GM19463 (cell line): ENCODE results near the gene CFHR1.
A peak's percentile ranks its signal among the peaks of the same experiment; 100 is the strongest.
"Not testable (repeated sequence)": the region's sequence is repeated elsewhere in the genome, so short reads cannot be mapped to it uniquely, and the experiment has no call there.

Experiments used
- ATAC-seq: cut with Tn5 transposase; IDR thresholded peaks from one replicate; pipeline ENCODE4 v1.9.1; 2021; ENCODE audit warnings: mild to moderate bottlenecking, moderate library complexity; ENCODE audit not compliant: unreplicated experiment

The CFHR1 gene

GRCh38 chr1:196819531-196819930 is at the start of gene CFHR1:
Gene CFHR1, plus strand, starts transcription at chr1:196819731. Its CDS starts 114 bp downstream, at chr1:196819845.
- not testable (repeated sequence) for ATAC-seq

DNA sequence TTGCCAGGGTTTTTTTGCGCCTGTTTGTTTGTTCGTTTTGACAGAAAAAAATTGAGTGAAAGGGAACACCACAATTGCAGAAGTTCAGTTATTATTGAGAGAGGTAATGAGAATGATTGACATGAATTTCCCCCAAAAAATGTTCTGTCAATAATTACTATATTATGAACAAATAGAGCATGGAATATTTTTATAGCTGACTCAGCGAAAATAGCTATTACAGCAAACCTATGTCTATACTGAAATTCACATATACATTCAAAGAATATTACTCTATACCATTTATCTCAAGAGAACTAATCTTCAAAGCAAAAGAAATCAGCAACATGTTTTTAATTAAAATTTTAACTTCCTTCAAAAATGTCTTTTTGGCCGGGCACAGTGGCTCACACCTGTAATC is 49.7 kb upstream of the CFHR1 start:
- ATAC-seq = not testable (repeated sequence)

DNA sequence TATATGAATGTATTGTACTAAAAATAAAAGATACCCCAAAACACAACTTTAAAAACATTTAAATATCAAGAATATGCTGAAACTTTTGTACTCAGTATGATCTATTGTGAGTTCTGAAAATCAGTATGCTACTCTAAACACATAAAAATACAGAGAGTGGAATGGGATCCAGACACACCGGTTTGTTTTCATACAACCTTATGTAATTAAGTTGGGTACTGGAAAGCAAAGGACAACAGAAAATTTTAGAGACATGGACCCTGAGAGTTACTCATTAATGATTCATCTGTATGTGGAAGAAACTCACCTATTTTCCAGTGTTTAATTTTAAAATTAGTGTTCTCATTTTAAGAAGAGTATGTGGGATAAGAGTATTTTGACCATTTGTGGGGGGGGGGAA is 45.8 kb upstream of the CFHR1 start:
- no peak for ATAC-seq

DNA sequence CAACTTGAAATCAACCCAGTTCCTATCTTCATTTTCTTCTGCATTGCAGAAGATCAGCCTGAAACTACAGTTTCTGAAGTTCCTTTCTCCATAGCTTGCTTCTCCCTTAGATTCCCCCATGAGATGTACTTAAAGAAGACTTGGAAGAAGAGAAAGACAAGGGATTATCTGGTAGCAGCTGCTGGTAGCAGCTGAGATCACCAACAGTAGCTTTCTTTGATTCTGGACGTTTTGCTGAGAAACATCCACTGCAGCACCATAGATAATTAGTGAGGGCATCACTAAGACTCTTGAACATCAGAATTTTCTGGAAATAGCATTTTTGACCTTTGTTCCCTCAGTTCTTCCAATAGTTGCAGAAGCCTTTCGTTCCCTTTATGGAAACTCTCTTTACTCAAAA is 45.4 kb upstream of the CFHR1 start:
- ATAC-seq = no peak

GRCh38 chr1:196774603-196775002 is 44.9 kb upstream of the CFHR1 start, which contains the start of gene CFHR3:
Gene CFHR3, plus strand, starts transcription at chr1:196774840. Its CDS starts 47 bp downstream, at chr1:196774887.
- peak; percentile 99 for ATAC-seq

- no peak for ATAC-seq
These were observed 41.9 kb upstream of the CFHR1 start for GRCh38 chr1:196777603-196778002.

GRCh38 chr1:196779093-196779492 is 40.4 kb upstream of the CFHR1 start:
- ATAC-seq = no peak

DNA sequence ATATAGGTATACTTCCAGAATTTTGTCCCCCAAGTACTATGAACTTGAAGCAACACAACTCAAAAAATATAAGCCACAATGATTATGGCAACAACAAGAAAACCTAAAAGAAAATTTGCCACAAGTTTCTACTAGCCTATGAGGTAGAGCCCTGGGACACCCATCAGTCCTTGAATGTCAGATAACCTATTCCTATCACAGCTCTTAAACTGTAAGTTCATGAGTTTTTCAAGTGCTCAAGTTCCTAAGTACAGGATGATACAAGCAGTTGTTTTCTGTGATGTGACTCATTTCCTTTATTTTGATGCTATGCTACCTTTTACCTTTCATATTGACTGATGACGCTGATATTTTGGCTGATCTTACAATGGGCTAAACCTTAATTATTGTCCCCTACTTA is 28.3 kb upstream of the CFHR1 start:
- not testable (repeated sequence) for ATAC-seq

GRCh38 chr1:196794103-196794502 is 25.4 kb upstream of the CFHR1 start:
- ATAC-seq = not testable (repeated sequence)

DNA sequence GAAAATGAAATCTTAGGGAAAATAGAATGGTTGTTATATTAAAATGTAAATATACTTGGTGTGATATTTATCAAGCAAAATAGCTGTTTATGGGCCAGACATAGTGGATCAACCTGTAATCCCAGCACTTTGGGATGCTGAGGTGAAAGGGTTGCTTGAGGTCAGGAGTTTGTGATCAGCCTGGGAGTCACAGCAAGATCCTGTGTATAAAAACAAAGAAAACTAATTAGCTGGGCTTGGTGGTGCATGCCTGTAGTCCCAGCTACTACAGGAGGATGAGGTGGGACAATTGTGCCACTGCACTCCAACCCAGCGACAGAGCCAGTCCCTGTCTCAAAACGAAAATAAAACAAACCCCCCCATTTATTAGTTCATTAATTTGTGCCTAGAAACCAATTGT is 21.6 kb upstream of the CFHR1 start:
- ATAC-seq = no peak

DNA sequence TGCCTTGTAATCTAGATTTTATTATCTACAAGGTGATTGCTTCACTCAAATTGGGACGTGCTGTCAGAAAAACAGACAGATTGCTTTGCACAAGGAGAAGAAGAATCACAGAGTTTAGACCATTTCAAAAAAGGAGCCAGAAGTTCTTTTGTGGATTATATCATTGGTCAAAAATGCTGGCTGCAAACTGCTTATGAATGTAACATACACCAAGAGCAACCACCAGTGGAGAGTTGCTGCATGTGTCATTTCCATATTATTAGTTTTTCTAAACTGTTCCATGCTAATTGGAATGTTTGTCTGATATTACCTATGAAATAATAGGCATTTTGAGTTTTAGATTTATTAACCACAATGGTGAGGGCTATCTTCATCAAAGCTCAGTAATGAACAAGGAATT is 17.6 kb upstream of the CFHR1 start:
- ATAC-seq = not testable (repeated sequence)

- no peak for ATAC-seq
These were observed 10.8 kb upstream of the CFHR1 start for GRCh38 chr1:196808529-196809235.

- ATAC-seq = not testable (repeated sequence)
These were observed 2.1 kb upstream of the CFHR1 start for GRCh38 chr1:196817442-196817841.

- ATAC-seq = peak; percentile 97
These were observed 8.3 kb downstream of the CFHR1 start for GRCh38 chr1:196827860-196828259.

DNA sequence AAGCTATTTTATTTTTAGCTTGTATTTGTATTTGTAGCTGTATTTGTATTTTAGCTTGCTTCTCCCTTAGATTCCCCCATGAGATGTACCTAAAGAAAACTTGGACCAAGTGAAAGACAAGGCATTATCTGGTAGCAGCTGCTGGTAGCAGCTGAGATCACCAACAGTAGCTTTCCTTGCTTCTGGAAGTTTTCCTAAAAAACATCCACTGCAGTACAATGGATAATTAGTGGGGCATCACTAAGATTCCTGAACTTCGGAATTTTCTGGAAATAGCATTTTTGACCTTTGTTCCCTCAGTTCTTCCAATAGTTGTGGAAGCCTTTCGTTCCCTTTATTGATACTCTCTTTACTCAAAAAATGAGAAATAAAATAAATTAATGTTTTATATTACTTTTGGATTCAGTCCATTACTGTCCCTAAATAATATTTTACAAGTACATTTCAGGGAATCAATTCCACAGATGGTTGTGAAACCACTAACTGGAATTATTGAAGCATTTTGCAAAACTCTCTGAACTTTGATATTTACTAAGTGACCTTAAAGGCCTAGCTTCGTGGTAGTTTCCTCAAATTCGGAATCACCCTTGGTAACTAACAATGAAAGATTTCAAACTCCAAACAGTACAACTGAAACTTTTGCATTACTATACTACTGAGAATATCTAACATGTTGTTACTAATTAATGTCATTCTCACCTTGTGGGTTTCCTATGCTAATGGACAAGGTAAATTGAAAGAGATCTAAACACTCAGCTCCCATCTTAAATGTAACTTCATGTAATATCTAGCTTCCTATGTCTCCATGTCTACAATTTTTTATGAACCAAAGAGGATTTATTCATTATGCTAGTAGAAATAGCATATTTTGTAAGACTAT is 30.3 kb downstream of the CFHR1 start:
- not testable (repeated sequence) for ATAC-seq

DNA sequence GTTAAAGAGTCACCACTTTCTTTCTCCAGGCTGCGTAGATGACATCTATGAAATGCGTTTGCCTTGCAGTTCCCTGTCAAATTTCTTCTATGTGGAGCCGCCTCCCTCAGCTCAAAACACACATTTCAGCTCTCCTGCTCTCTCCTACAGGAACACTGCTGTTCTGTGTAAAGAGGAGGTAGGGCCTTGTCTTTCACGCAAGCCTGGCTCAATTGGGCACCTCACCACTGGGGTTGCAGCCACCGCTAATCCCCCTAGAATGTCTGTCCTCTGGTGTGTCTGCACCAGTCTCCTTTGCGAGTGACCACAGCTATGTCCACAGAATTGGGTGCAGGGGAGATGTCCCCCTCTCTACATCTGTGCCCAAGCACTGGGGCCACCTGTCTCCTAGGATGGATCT is 36.5 kb downstream of the CFHR1 start:
- ATAC-seq = no peak

DNA sequence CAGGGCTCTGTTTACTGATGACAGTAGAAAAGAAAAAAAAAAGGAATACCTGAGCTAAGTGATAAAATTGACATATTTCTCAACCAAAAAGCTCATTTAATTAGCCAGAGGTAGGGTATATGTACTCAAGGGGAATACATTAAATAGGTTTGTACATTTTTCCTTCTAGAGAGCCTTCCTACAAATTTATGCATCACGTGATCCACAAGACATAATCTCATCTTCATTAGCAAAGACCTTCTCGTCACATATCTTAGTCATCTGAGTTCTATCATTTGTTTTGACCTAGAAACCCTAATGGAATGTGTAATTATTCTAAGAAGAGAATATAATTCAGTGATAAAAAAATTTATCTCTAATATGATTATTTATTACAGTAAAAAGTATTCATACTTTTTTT is 37.7 kb downstream of the CFHR1 start:
- no peak for ATAC-seq

DNA sequence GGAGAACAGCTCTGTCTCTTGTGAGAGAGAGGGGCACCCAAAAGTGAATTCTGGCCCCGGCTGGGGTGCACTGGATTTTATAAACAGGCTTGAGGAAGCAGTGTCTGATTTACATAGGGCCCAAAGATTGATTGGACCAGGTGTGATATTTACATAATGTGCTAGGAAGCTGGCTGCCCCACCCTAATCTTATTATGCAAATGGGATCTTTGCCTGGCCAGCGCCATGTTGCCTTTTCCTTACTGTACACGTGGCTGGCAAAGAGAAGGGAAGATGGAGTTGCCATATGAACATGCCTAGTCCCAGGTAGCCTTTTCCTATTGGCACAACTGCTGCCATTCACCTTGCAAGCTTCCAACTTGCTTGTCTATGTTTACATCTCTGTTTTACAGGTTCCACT is 39.3 kb downstream of the CFHR1 start:
- ATAC-seq = no peak

DNA sequence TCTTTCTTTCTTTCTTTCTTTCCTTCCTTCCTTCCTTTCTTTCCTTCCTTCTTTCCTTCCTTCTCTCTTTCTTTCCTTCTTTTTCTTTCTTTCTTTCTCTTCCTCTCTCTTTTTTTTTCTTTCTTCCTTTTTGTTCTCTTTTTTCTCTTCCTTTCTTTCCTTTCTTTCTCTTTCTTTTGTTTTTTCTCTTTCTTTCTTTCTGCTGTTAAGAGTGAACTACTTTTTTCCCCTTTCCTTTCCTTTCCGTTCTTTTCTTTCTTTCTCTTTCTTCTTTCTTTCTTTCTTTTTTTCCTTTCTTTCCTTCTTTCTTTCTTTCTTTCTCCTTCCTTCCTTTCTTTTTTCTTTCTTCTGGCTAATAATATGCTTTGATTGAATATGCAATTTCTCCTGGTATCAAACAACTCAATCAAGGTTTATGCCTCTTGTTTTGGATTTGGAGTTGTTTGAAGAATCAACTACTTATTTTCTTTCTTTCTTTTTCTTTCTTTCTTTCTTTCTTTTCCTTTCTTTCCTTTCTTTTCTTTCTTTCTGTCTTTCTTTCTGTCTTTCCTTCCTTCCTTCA is 40.9 kb downstream of the CFHR1 start:
- ATAC-seq = no peak

GRCh38 chr1:196861429-196861828 is 41.9 kb downstream of the CFHR1 start:
- no peak for ATAC-seq

GRCh38 chr1:196866974-196867373 is 47.4 kb downstream of the CFHR1 start:
- ATAC-seq = no peak

- no peak for ATAC-seq
These were observed 53.9 kb downstream of the CFHR1 start for GRCh38 chr1:196873385-196873784.
